CD14-positive monocyte (primary cell): ENCODE measurements around the gene UBXN1. TPM values are rescaled to one million over a fixed set of nuclear protein-coding genes. Genes with fewer than 3 reads are reported as not detected.

ENCODE experiments used
- DNase-seq, 3 donors: peaks; one replicate each; pipeline ENCODE4 v3.0.0-alpha.2; 2011 to 2022
- H2AFZ ChIP-seq: 2 replicates; pipeline ENCODE4 v1.6.0; 2012; ENCODE audit warnings: mild to moderate bottlenecking, low read depth, low read length, inconsistent platforms; ENCODE audit not compliant: insufficient read depth, poor library complexity, severe bottlenecking
- H3K27ac ChIP-seq, 2 donors: 1 replicate in 1 of 2; 2 replicates in 1 of 2; pipeline ENCODE4 v1.5.1; 2012 to 2013; ENCODE audit warnings: low read length in 2 of 2, control low read depth in 1 of 2, inconsistent platforms in 1 of 2, low read depth in 1 of 2, mild to moderate bottlenecking in 1 of 2
- H3K27me3 ChIP-seq, 2 donors: one replicate each; pipeline versions ENCODE4 v1.6.0 to v1.6.1; 2011 to 2013; ENCODE audit warnings: low read length in 2 of 2; ENCODE audit not compliant: control insufficient read depth in 2 of 2, insufficient read depth in 2 of 2
- H3K36me3 ChIP-seq, 2 donors: replicated peaks in 1 of 2; 1 replicate in 1 of 2; 2 replicates in 1 of 2; pipeline versions ENCODE4 v1.5.1 to v1.6.1; 2012 to 2013; ENCODE audit warnings: low read length in 2 of 2, control low read depth in 1 of 2, inconsistent platforms in 1 of 2, mild to moderate bottlenecking in 1 of 2; ENCODE audit not compliant: insufficient read depth in 2 of 2, control insufficient read depth in 1 of 2
- H3K4me1 ChIP-seq, 2 donors: 1 replicate in 1 of 2; 2 replicates in 1 of 2; pipeline versions ENCODE4 v1.5.1 to v1.6.1; 2012 to 2013; ENCODE audit warnings: low read length in 2 of 2, control low read depth in 1 of 2, inconsistent platforms in 1 of 2, mild to moderate bottlenecking in 1 of 2, moderate library complexity in 1 of 2; ENCODE audit not compliant: insufficient read depth in 2 of 2, control insufficient read depth in 1 of 2
- H3K4me2 ChIP-seq: replicated peaks from 2 replicates; pipeline ENCODE3; 2012; ENCODE audit warnings: low read length, moderate library complexity, mild to moderate bottlenecking; ENCODE audit not compliant: poor library complexity, severe bottlenecking; ENCODE audit errors: extremely low read depth
- H3K4me3 ChIP-seq, 3 experiments: fragments of 200-600 bp in 1 of 3; sonication (generic) in 1 of 3; replicated peaks in 1 of 3; 1 replicate in 2 of 3; 2 replicates in 1 of 3; pipeline ENCODE4 v1.5.1; 2011 to 2013; ENCODE audit warnings: low read length in 3 of 3, mild to moderate bottlenecking in 3 of 3, control low read depth in 2 of 3, low read depth in 2 of 3, inconsistent platforms in 1 of 3, moderate library complexity in 1 of 3
- H3K79me2 ChIP-seq: 2 replicates; pipeline ENCODE4 v1.6.0; 2012; ENCODE audit warnings: mild to moderate bottlenecking, control low read depth, inconsistent platforms, low read length, moderate library complexity; ENCODE audit not compliant: insufficient read depth
- H3K9ac ChIP-seq: 2 replicates; pipeline ENCODE4 v1.6.0; 2017; ENCODE audit warnings: low read length, mild to moderate bottlenecking; ENCODE audit not compliant: insufficient read depth, poor library complexity, severe bottlenecking
- H3K9me3 ChIP-seq, 2 donors: replicated peaks in 1 of 2; 1 replicate in 1 of 2; 2 replicates in 1 of 2; pipeline versions ENCODE4 v1.5.1 to v1.6.1; 2012 to 2013; ENCODE audit warnings: low read length in 2 of 2, control low read depth in 1 of 2; ENCODE audit not compliant: control insufficient read depth in 1 of 2, insufficient read depth in 1 of 2
- H4K20me1 ChIP-seq: 2 replicates; pipeline ENCODE4 v1.6.0; 2012; ENCODE audit warnings: mild to moderate bottlenecking, low read length, control low read depth, moderate library complexity; ENCODE audit not compliant: insufficient read depth
- H3K27ac Mint-ChIP-seq, 7 donors: one replicate each; pipeline ENCODE4 v1.8.0; 2020; ENCODE audit warnings: mild to moderate bottlenecking in 7 of 7, mixed read lengths in 7 of 7, moderate library complexity in 6 of 7, inconsistent platforms in 2 of 7
- H3K27me3 Mint-ChIP-seq, 3 donors: one replicate each; pipeline ENCODE4 v1.8.0; 2021 to 2022; ENCODE audit warnings: low read depth in 3 of 3, mild to moderate bottlenecking in 3 of 3, mixed read lengths in 3 of 3, moderate library complexity in 3 of 3, inconsistent platforms in 1 of 3
- H3K36me3 Mint-ChIP-seq, 2 donors: one replicate each; pipeline ENCODE4 v1.8.0; 2020; ENCODE audit warnings: mixed read lengths in 2 of 2, inconsistent platforms in 1 of 2, mild to moderate bottlenecking in 1 of 2
- H3K4me1 Mint-ChIP-seq: one replicate; pipeline ENCODE4 v1.8.0; 2020; ENCODE audit warnings: mild to moderate bottlenecking, mixed read lengths
- H3K4me3 Mint-ChIP-seq, 2 donors: one replicate each; pipeline ENCODE4 v1.8.0; 2020; ENCODE audit warnings: mild to moderate bottlenecking in 2 of 2, mixed read lengths in 2 of 2, moderate library complexity in 1 of 2
- H3K9me3 Mint-ChIP-seq, 7 donors: one replicate each; pipeline ENCODE4 v1.8.0; 2020 to 2022; ENCODE audit warnings: mixed read lengths in 7 of 7, mild to moderate bottlenecking in 6 of 7, moderate library complexity in 6 of 7, inconsistent platforms in 2 of 7
- CTCF ChIP-seq: fragments of 200-600 bp; IDR thresholded peaks from one replicate; pipeline ENCODE4 v1.8.0; 2022; ENCODE audit warnings: antibody characterized with exemption, mild to moderate bottlenecking
- WGBS: methylation state at CpG from one replicate; pipeline ENCODE4 v1.1.5; 2013; ENCODE audit warnings: missing lambda C conversion rate; ENCODE audit not compliant: insufficient coverage; 5-methylcytosine and 5-hydroxymethylcytosine counted together
- intact Hi-C, 2 donors: fragments of 100-400 bp; cut with micrococcal nuclease; formaldehyde crosslinking; loops; one replicate each; pipeline versions ENCODE4 v1.15.0 to v1.15.1; 2023
- polyA plus RNA-seq, 3 donors: library from polyadenylated mRNA; depleted of rRNA in 1 of 3; unstranded in 2 of 3; stranded (reverse) in 1 of 3; fragments of 300-500 nt in 2 of 3; fragments of >200 nt in 1 of 3; fragmentation: Illumina TruSeq in 2 of 3; gene quantifications; 1 replicate in 2 of 3; 2 replicates in 1 of 3; pipeline ENCODE4 v1.2.3, GENCODE V29; 2012 to 2021

UBXN1 gene
- polyA plus RNA-seq, 3 donors = 93.9 to 147 (median 106) TPM

DNA sequence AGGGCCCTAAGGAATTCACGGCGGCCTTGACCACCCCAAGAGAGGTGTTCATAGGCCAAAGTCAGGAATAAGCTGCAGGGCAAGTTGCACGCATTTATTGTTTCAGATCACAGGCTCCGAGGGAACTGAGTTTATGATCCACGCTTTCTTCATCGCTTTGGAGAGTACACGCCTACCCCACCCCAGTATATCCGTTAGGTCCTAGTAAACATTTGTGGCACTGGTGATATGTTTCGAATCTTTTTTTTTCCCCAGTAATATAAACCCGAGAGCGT lies 33.3 kb downstream of the UBXN1 start:
- Histone ChIP-seq H3K4me2 (peak overlapping the region; percentile 98), H3K4me1 (peaks cover 16 to 24% of the 10 kb centered on the region in 2 donors), H3K27ac (peak overlapping the region; percentile 74 to 90), H3K79me2 (peaks cover 72% of the 10 kb centered on the region), H3K36me3 (peaks cover 25 to 45% of the 10 kb centered on the region in 2 donors), H3K9ac (peak overlapping the region; percentile 96), H4K20me1 (peaks cover 4% of the 10 kb centered on the region), H3K9me3 (no peaks in the 10 kb centered on the region), H3K27me3 (no peaks in the 10 kb centered on the region), H2AFZ (peak overlapping the region; percentile 84), H3K4me3 (peak overlapping the region; percentile 91 to 99 (median 91))
- no peak for TF ChIP-seq CTCF
- intact Hi-C loops = loop anchor here in 1 of 2 donors (5.0 kb wide), 1 partner anchor 43 kb away; the partner anchor contains the start of gene MTA2
- Mint-ChIP-seq H3K4me3 (peak overlapping the region; percentile 87 to 94), H3K4me1 (peaks cover 21% of the 10 kb centered on the region), H3K27ac (peak overlapping the region; percentile 85 to 98 (median 91)), H3K9me3 (no peaks in the 10 kb centered on the region), H3K27me3 (peaks cover 0 to 4% (median 0%) of the 10 kb centered on the region in 3 donors), H3K36me3 (peaks cover 20 to 41% of the 10 kb centered on the region in 2 donors)
- 40% methylated on average over 4 of the region's 11 CpGs for WGBS
- no peak for DNase-seq

- no peak for TF ChIP-seq CTCF
- H3K4me1 Mint-ChIP-seq = peaks cover 25% of the 10 kb centered on the region
- no peak overlapping the region for H3K4me3 Mint-ChIP-seq
- 96% methylated on average over 3 of the region's 8 CpGs for WGBS
- H4K20me1 ChIP-seq = peaks cover 4% of the 10 kb centered on the region
- H3K79me2 ChIP-seq = peaks cover 75% of the 10 kb centered on the region
- H3K36me3 ChIP-seq = peaks cover 20 to 44% of the 10 kb centered on the region in 2 donors
- H3K9me3 ChIP-seq = no peaks in the 10 kb centered on the region
- peaks cover 20 to 42% of the 10 kb centered on the region in 2 donors for H3K36me3 Mint-ChIP-seq
- no peaks in the 10 kb centered on the region for H3K9me3 Mint-ChIP-seq
- H3K27ac Mint-ChIP-seq = peak overlapping the region in 1 of 7 donors; percentile 3
- peaks cover 0 to 4% (median 0%) of the 10 kb centered on the region in 3 donors for H3K27me3 Mint-ChIP-seq
- no peaks in the 10 kb centered on the region for H3K27me3 ChIP-seq
- H3K9ac ChIP-seq = no peak overlapping the region
- no peak overlapping the region for H3K4me3 ChIP-seq
- DNase-seq = no peak
- intact Hi-C loops = no loop called here
- H3K4me1 ChIP-seq = peaks cover 16 to 24% of the 10 kb centered on the region in 2 donors
- no peak overlapping the region for H3K4me2 ChIP-seq
- H2AFZ ChIP-seq = no peak overlapping the region
- peak overlapping the region in 1 of 2 donors; percentile 20 for H3K27ac ChIP-seq
Measured at GRCh38 chr11:62644220-62644619, 34.7 kb downstream of the UBXN1 start.
